Mesenchymal stem cell (in vitro differentiated cells and primary cell): ENCODE results near the gene IWS1.

ENCODE experiments used
- DNase-seq: peaks from one replicate; pipeline ENCODE4 v3.0.0-alpha.2; 2013
- H2AFZ ChIP-seq: one replicate; pipeline ENCODE4 v1.6.1; 2013; ENCODE audit warnings: low read depth, mild to moderate bottlenecking, control low read depth, inconsistent platforms, low read length, moderate library complexity
- H2AK5ac ChIP-seq: 2 replicates; pipeline ENCODE4 v1.6.1; 2013; ENCODE audit warnings: low read length, moderate library complexity, mild to moderate bottlenecking, inconsistent platforms; ENCODE audit not compliant: severe bottlenecking
- H2BK120ac ChIP-seq: one replicate; pipeline ENCODE4 v1.6.1; 2013; ENCODE audit warnings: low read depth, mild to moderate bottlenecking, inconsistent platforms, low read length, moderate library complexity
- H2BK12ac ChIP-seq, 2 experiments: one replicate each; pipeline ENCODE4 v1.6.1; 2013; ENCODE audit warnings: inconsistent platforms in 2 of 2, low read length in 2 of 2, mild to moderate bottlenecking in 2 of 2, moderate library complexity in 2 of 2, control low read depth in 1 of 2
- H2BK15ac ChIP-seq: one replicate; pipeline ENCODE4 v1.6.1; 2013; ENCODE audit warnings: mild to moderate bottlenecking, low read depth, inconsistent platforms; ENCODE audit not compliant: poor library complexity, severe bottlenecking
- H2BK5ac ChIP-seq: 2 replicates; pipeline ENCODE4 v1.6.1; 2013; ENCODE audit warnings: low read depth, mild to moderate bottlenecking, low read length, control low read depth, inconsistent platforms; ENCODE audit not compliant: poor library complexity, severe bottlenecking
- H3K14ac ChIP-seq, 2 experiments: one replicate each; pipeline ENCODE4 v1.6.1; 2013; ENCODE audit warnings: inconsistent platforms in 2 of 2, low read length in 2 of 2, control low read depth in 1 of 2, mild to moderate bottlenecking in 1 of 2, moderate library complexity in 1 of 2
- H3K18ac ChIP-seq, 2 experiments: one replicate each; pipeline ENCODE4 v1.6.1; 2013; ENCODE audit warnings: inconsistent platforms in 2 of 2, low read length in 2 of 2, control low read depth in 1 of 2, low read depth in 1 of 2, mild to moderate bottlenecking in 1 of 2
- H3K23ac ChIP-seq, 2 experiments: one replicate each; pipeline ENCODE4 v1.6.1; 2013; ENCODE audit warnings: inconsistent platforms in 2 of 2, low read length in 2 of 2, mild to moderate bottlenecking in 2 of 2, moderate library complexity in 2 of 2, control low read depth in 1 of 2
- H3K27ac ChIP-seq: 2 replicates; pipeline ENCODE4 v1.5.1; 2013; ENCODE audit warnings: mild to moderate bottlenecking, moderate library complexity, low read length, control low read depth, inconsistent platforms; ENCODE audit not compliant: poor library complexity, severe bottlenecking
- H3K27me3 ChIP-seq, 2 experiments: 2 replicates each; pipeline versions ENCODE4 v1.6.1 to v1.7.0; 2013; ENCODE audit warnings: low read length in 2 of 2, mild to moderate bottlenecking in 2 of 2, moderate library complexity in 2 of 2, control low read depth in 1 of 2, inconsistent platforms in 1 of 2; ENCODE audit not compliant: control insufficient read depth in 1 of 2, insufficient read depth in 1 of 2
- H3K36me3 ChIP-seq, 2 experiments: 2 replicates each; pipeline versions ENCODE4 v1.6.1 to v1.7.0; 2013; ENCODE audit warnings: low read length in 2 of 2, control low read depth in 1 of 2, inconsistent platforms in 1 of 2, low read depth in 1 of 2, mild to moderate bottlenecking in 1 of 2; ENCODE audit not compliant: insufficient read depth in 2 of 2, control insufficient read depth in 1 of 2
- H3K4ac ChIP-seq, 2 experiments: one replicate each; pipeline ENCODE4 v1.6.1; 2013; ENCODE audit warnings: inconsistent platforms in 2 of 2, low read length in 2 of 2, mild to moderate bottlenecking in 2 of 2, moderate library complexity in 2 of 2, control low read depth in 1 of 2, low read depth in 1 of 2
- H3K4me1 ChIP-seq: 2 replicates; pipeline ENCODE4 v1.6.1; 2013; ENCODE audit warnings: low read depth, low read length, control low read depth; ENCODE audit not compliant: control insufficient read depth, insufficient read depth
- H3K4me2 ChIP-seq: 2 replicates; pipeline ENCODE4 v1.6.1; 2013; ENCODE audit warnings: low read length, mild to moderate bottlenecking, inconsistent platforms; ENCODE audit not compliant: poor library complexity, severe bottlenecking
- H3K4me3 ChIP-seq, 2 experiments: 2 replicates each; pipeline versions ENCODE4 v1.5.1 to v1.7.0; 2013; ENCODE audit warnings: low read length in 2 of 2, mild to moderate bottlenecking in 2 of 2, control low read depth in 1 of 2, low read depth in 1 of 2; ENCODE audit not compliant: insufficient read depth in 1 of 2
- H3K79me1 ChIP-seq: replicated peaks from 2 replicates; pipeline ENCODE4 v1.6.1; 2013; ENCODE audit warnings: mild to moderate bottlenecking, control low read depth, low read length, inconsistent platforms; ENCODE audit not compliant: poor library complexity, severe bottlenecking
- H3K9ac ChIP-seq: 2 replicates; pipeline ENCODE4 v1.7.0; 2013; ENCODE audit warnings: mild to moderate bottlenecking, low read length, moderate library complexity
- H3K9me3 ChIP-seq: 2 replicates; pipeline ENCODE4 v1.7.0; 2013; ENCODE audit warnings: mild to moderate bottlenecking, low read length; ENCODE audit not compliant: control insufficient read depth
- H4K8ac ChIP-seq: one replicate; pipeline ENCODE4 v1.6.1; 2013; ENCODE audit warnings: inconsistent platforms, mild to moderate bottlenecking, low read length, moderate library complexity
- H4K91ac ChIP-seq: one replicate; pipeline ENCODE4 v1.6.1; 2013; ENCODE audit warnings: mild to moderate bottlenecking, low read length, inconsistent platforms
- WGBS: methylation state at CpG from one replicate; pipeline ENCODE4 v1.1.7; 2013; ENCODE audit warnings: mixed read lengths; 5-methylcytosine and 5-hydroxymethylcytosine counted together

IWS1 gene

DNA sequence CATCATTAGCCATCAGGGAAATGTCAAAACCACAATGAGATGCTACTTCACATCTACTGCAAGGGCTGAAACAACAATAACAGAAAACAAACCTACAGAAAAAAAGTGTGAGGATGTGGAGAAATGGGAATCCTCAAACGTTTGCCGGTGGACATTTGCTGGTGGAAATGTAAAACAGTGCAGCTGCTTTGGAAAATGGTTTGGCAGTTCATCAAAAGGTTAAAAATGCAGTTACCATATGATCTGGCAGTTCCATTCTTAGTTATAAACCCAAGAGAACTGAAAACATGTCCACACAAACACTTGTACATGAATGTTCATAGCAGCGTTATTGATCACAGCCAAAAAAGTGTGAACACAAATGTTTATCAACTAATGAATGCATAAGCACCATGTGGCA is 63.8 kb downstream of the IWS1 start:
- peaks cover 2% of the 10 kb centered on the region for H3K4me1 ChIP-seq
- H3K4ac ChIP-seq: no peak overlapping the region
- no peaks in the 10 kb centered on the region for H3K79me1 ChIP-seq
- H2BK15ac ChIP-seq: no peak overlapping the region
- no peak overlapping the region for H3K27ac ChIP-seq
- H2AK5ac ChIP-seq: no peak overlapping the region
- H3K9ac ChIP-seq: no peak overlapping the region
- H3K27me3 ChIP-seq: no peaks in the 10 kb centered on the region
- peaks cover 3 to 7% of the 10 kb centered on the region in 2 experiments for H3K36me3 ChIP-seq
- H3K23ac ChIP-seq: no peak overlapping the region
- no peaks in the 10 kb centered on the region for H3K9me3 ChIP-seq
- no peak overlapping the region for H2BK120ac ChIP-seq
- no peak overlapping the region for H2BK5ac ChIP-seq
- H3K18ac ChIP-seq: no peak overlapping the region
- H4K8ac ChIP-seq: no peak overlapping the region
- no peak overlapping the region for H2AFZ ChIP-seq
- H4K91ac ChIP-seq: no peak overlapping the region
- H3K4me3 ChIP-seq: no peak overlapping the region
- H2BK12ac ChIP-seq: no peak overlapping the region
- 100% methylated on average over 1 of the region's 3 CpGs for WGBS
- no peak overlapping the region for H3K4me2 ChIP-seq
- H3K14ac ChIP-seq: no peak overlapping the region
- no peak for DNase-seq

DNA sequence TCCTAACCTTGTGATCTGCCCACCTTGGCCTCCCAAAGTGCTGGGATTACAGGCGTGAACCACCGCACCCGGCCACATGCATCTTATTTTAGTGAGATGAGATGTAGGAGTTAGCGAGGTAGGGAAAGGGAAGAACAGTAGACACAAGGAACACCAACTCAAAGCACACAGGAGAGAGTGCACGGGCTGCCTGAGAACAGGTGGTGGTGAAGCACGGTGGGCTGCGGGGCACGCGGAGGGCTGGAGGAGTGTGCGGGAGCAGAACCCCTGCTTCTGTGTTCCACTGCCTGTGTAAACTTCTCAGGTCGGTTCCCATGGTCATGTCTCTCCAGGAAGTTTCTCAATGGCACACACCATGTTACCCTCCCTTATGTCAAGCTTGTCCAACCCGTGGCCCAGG is 69.3 kb downstream of the IWS1 start:
- H2AFZ ChIP-seq: no peak overlapping the region
- no peak overlapping the region for H3K9ac ChIP-seq
- H3K36me3 ChIP-seq: peaks cover 0 to 10% of the 10 kb centered on the region in 2 experiments
- no peak overlapping the region for H3K18ac ChIP-seq
- H3K4me3 ChIP-seq: no peak overlapping the region
- peaks cover 2% of the 10 kb centered on the region for H3K4me1 ChIP-seq
- no peak overlapping the region for H3K4ac ChIP-seq
- H2BK12ac ChIP-seq: no peak overlapping the region
- H3K79me1 ChIP-seq: no peaks in the 10 kb centered on the region
- no peak overlapping the region for H2BK15ac ChIP-seq
- no peak overlapping the region for H4K8ac ChIP-seq
- no peak overlapping the region for H3K27ac ChIP-seq
- H3K9me3 ChIP-seq: no peaks in the 10 kb centered on the region
- no peak overlapping the region for H4K91ac ChIP-seq
- H3K4me2 ChIP-seq: no peak overlapping the region
- no peak for DNase-seq
- H2BK5ac ChIP-seq: no peak overlapping the region
- no peak overlapping the region for H2AK5ac ChIP-seq
- no peak overlapping the region for H2BK120ac ChIP-seq
- WGBS: over 99% methylated on average over 11 of the region's 12 CpGs
- H3K14ac ChIP-seq: no peak overlapping the region
- H3K23ac ChIP-seq: no peak overlapping the region
- H3K27me3 ChIP-seq: no peaks in the 10 kb centered on the region

DNA sequence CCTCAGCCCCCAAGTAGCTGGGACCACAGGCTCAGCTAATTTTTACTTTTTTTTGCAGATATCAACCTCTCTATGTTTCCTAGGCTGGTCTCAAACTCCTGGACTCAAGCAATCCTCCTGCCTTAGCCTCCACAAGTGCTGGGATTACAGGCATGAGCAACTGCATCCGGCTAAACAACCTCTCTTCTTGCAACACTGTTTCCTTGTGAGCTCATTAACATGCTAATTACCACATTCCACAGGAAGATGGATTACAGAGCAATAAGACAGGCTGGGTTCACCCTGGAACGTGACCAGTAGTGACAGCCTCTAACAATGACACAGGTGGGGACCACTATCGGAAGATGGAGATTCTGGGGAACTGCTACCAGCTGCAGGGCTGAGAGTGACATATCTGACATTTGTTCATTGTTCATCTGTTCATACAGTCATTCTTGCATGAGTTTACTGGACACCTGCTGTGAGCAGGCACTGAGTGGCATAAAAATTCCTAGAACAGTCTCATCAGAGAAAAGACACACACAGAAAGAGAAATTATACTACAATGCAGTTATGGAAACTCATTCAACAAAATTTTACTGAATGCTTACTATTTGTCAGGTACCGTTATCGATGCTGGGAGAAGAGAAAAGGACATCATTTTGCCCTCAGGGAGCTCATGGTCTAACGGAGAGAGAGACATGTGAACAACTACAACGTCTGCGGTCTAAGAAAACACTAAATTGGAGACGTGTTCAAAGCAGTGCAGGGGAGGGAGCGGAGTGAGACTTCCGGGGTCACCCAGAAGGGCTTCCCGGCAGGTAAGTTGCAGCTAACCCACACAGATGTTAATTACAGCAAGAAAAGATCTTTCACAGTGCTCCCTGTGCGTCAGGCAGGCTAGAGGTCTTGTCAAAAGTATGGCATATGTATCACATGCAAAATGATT is 70.5 kb downstream of the IWS1 start:
- H3K79me1 ChIP-seq: no peaks in the 10 kb centered on the region
- peaks cover 0 to 10% of the 10 kb centered on the region in 2 experiments for H3K36me3 ChIP-seq
- no peak overlapping the region for H3K9ac ChIP-seq
- H3K27me3 ChIP-seq: no peaks in the 10 kb centered on the region
- no peak overlapping the region for H3K4me2 ChIP-seq
- H4K91ac ChIP-seq: no peak overlapping the region
- H2BK5ac ChIP-seq: no peak overlapping the region
- H4K8ac ChIP-seq: no peak overlapping the region
- H2BK12ac ChIP-seq: no peak overlapping the region
- WGBS: 68% methylated on average over 12 of the region's 13 CpGs
- H3K27ac ChIP-seq: no peak overlapping the region
- H3K14ac ChIP-seq: no peak overlapping the region
- H3K9me3 ChIP-seq: no peaks in the 10 kb centered on the region
- H2AK5ac ChIP-seq: no peak overlapping the region
- no peak overlapping the region for H3K23ac ChIP-seq
- H3K18ac ChIP-seq: no peak overlapping the region
- no peak overlapping the region for H2BK120ac ChIP-seq
- no peak overlapping the region for H2BK15ac ChIP-seq
- H3K4me1 ChIP-seq: peaks cover 2% of the 10 kb centered on the region
- H3K4me3 ChIP-seq: no peak overlapping the region
- no peak overlapping the region for H2AFZ ChIP-seq
- DNase-seq: no peak
- H3K4ac ChIP-seq: no peak overlapping the region

DNA sequence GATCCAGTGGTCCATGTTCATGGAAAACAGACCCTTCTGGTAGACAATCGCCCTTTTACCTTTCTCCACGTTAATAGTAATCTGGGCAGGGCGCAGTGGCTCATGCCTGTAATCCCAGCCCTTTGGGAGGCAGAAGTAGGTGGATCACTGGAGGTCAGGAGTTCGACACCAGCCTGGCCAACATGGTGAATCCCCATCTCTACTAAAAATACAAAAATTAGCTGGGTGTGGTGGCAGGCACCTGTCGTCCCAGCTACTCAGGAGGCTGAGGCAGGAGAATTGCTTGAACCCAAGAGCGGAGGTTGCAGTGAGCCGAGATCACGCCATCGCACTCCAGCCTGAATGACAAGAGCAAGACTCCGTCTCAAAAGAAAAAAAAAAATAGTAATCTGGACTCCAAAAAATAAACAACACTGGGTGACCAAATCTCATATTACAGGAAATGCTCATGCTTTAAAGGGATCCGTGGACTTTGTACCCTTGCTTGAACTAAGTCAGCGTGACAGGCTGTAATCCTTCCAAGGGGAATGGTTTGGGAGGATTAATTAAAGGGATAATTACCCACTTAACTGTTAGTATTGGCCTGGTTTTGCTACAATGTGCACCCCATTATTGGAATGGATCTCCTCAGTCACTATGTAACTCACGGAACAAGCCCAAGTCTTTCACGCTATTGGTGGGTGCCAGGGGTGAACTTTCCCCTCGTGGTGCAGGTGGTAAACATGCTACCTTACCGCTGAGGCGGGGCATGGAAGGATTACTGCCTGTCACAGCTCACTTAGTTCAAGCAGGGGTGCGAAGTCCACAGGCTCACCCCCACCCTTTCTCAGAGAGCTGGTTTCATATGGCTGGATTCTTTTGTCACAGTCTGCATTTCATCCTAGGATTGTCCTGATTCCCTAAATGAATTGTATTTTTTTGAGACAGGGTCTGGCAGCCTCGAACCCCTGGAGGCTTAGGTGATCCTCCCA is 71.4 kb downstream of the IWS1 start:
- peaks cover 2% of the 10 kb centered on the region for H3K4me1 ChIP-seq
- no peak overlapping the region for H3K23ac ChIP-seq
- H2BK12ac ChIP-seq: no peak overlapping the region
- no peaks in the 10 kb centered on the region for H3K9me3 ChIP-seq
- no peak overlapping the region for H3K4ac ChIP-seq
- no peak overlapping the region for H3K27ac ChIP-seq
- no peak overlapping the region for H4K91ac ChIP-seq
- no peak overlapping the region for H3K4me2 ChIP-seq
- no peak overlapping the region for H3K4me3 ChIP-seq
- H4K8ac ChIP-seq: no peak overlapping the region
- no peak overlapping the region for H2BK5ac ChIP-seq
- H3K36me3 ChIP-seq: peaks cover 0 to 10% of the 10 kb centered on the region in 2 experiments
- no peak overlapping the region for H2BK120ac ChIP-seq
- H2AFZ ChIP-seq: no peak overlapping the region
- no peak overlapping the region for H2BK15ac ChIP-seq
- no peak overlapping the region for H3K18ac ChIP-seq
- peak; percentile 11 for DNase-seq
- no peak overlapping the region for H3K9ac ChIP-seq
- no peaks in the 10 kb centered on the region for H3K79me1 ChIP-seq
- WGBS: 86% methylated on average over 19 of the region's 19 CpGs
- H3K14ac ChIP-seq: no peak overlapping the region
- no peak overlapping the region for H2AK5ac ChIP-seq
- no peaks in the 10 kb centered on the region for H3K27me3 ChIP-seq
